Measurements from ENCODE around the gene OR10AG1.

Gene OR10AG1
- 0 reads per million in 2 experiments for total RNA-seq

DNA sequence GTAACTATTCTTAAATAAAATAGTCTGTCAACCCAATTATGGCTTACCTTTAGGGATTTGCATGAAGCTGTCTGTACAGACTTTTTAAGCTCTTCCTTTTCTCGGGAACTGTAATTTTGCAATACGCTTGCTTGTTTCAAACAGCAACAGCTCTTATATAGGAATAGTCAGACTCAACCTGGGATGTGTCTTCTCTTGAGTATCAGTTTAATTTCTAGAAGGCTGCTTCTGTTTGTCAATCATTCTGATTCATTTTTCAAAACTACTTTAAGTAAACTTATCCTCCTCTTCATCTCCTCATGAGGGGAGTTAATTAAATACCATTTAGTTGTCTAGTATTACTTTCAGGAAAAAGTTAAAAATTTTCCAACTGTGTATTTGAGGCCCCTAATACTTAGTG, at the start of gene OR10AG1:
OR10AG1 (minus strand) TSS at position 101 of the 400 bp plus-strand sequence; CDS start at position 63, 38 bp downstream.
- DNase-seq (ENCODE audit: low read depth): no peak

DNA sequence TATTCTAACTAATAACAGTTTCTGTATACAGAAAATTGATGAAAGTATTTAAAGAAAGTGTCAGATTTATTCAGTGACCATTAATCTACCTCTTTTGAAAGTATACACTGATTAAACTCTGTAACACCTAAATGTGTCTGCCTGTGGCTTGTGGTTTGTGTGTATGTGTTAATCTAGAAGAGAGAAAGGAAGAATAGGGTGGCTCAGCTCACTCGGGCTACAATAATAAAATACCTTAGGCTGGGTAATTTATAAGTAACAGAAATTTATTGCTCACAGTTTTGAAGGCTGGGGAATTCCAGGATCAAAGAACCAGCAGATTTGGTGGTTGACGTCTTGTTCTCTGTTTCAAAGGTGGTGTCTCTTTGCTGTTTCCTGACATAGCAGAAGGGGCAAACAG, 44.1 kb upstream of the OR10AG1 start:
- DNase-seq (ENCODE audit: low read depth): no peak

DNA sequence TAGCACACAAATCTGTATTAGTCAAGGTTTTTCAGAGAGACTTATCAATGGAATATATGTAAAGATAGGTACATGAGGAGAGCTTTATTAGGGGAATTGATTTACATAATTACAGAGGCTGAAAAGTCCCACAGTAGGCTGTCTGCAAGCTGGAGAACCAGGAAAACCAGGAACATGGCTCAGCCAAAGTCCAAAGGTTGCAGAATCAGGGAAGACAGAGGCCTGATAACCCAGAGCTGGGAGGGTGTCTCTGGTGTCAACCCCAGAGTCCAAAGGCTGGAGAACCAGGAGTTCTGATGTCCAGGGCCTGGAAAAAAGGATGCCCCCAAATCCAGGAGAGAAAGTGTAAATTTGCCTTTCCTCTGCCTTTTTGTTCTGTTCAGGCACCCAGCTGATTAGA, 41.0 kb upstream of the OR10AG1 start:
- no peak for DNase-seq (ENCODE audit: low read depth)

DNA sequence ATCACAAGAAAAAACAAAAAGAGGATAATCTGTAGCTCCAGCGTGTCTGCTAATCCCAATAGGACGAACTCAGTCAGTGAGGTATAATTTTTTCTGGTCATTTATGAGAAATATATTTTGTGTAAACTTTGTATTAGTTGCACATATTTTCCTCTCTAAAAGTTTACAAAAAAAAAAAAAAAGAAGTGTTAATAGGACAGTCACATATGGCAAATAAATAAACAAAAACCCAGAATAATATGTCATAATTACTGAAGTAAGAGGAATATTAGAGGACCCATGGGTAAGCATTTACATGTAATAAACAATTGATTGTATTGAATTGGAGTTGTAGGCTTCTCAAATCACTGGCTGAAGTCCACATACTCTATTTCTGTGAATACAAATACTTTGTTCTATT, 24.8 kb upstream of the OR10AG1 start, which contains the start of gene OR5F1:
OR5F1 (minus strand) TSS at position 101 of the 400 bp plus-strand sequence; CDS start at position 101, 0 bp downstream.
- DNase-seq (ENCODE audit: low read depth): no peak

DNA sequence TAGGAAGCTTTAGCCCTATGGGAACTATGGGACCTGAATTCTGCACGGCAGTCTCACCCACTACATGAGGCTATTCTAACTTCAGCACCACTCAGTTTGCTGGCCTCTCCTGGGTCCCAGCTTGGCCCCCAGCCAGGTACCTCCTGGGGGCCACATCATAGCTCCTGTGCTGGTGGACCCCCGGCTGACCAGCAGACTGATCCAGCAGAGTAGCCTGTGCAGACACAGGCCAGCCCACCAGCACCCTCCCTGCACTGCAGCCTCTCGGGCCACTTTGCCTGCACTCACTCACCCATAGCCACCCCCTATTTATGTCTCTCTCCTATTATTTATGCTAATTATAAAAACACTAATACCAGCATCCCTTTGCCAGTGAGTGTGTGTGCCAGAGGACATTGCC, 1.2 kb upstream of the OR10AG1 start:
- no peak for DNase-seq (ENCODE audit: low read depth)

GRCh38 chr11:55967914-55968313, 1.8 kb downstream of the OR10AG1 start:
- no peak for DNase-seq (ENCODE audit: low read depth)

DNA sequence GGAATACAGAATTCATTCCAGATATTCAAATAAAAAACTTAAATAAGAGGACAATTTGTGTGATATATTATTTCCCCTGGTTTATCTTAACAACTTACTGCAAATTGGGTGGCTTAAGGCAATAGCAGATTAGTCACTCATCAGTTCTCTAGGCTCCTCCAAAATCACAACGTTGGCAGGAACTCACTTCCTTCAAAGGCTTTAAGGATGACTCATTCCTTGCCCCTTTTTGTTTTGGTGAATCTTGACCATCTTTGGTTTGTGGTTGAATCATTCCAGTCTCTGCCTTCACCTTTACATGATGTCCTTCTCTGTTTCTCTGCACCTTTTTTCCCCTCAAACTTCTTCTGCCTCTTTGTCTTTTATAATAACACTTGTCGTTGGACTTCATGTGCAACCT, 3.4 kb downstream of the OR10AG1 start:
- DNase-seq (ENCODE audit: low read depth): no peak

GRCh38 chr11:55956521-55956920, 13.2 kb downstream of the OR10AG1 start:
- DNase-seq (ENCODE audit: low read depth): no peak

DNA sequence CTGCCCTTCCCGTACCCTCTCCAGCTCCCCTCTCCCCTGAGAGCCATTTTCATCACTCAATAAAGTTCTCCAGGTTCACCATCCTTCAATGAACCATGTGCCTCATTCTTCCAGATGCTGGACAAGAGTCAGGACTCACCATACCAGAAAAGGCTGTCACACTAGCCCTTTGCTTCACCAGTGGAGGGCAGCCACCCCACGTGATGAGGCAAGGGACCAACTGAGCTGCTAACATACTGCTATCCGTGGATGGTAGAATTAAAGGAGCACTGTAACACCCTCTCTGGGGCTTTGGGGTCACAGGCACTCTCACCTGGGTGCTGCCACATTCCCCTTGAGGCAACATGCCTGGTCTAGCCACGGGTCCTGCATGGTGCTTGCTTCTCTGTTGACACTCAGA, 20.4 kb downstream of the OR10AG1 start:
- no peak for DNase-seq (ENCODE audit: low read depth)

DNA sequence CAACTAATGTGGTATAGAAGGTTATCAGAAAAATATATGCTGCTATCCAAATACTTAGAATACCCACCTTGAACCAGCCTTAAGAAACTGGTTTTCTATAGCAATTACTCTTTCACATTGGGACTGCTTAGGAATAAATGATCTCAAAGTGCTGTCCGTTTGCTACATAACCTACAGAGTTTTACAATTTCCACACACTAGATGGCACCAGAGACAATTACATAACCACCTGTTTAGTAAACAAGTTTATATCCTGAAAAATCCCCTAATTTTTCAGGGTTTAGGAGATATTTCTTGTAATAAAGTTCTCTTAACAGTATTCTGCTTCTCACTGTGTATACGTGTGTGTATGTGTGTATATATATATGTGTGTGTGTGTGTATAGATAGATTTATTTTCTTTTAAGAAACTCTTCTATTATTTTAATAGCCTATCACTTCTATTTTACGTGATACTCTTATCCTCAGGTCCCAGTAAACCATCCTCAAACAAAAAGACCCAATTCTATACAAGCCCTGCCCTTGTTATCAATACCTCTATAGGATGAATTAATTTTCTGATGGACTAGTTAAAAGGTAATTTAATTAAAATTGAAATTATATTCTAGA, 26.9 kb downstream of the OR10AG1 start:
- no peak for DNase-seq (ENCODE audit: low read depth)

DNA sequence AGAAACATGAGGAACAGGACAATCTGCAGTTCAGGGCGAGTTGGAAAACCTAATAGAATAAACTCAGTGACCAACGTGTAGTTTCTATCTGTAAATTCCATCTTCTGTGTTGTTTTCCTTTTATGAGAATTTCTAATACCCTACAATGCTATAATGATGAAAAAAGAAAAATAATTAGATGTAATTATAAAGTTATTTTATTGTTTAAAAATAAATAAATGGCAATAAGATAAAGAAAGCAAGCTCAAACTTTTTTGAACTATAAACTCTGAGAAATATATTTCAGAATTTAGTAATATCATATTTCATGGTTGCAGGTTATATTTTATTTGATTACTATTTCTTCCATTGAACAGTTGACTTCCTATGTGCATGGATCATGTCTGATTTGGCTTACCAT, 33.4 kb downstream of the OR10AG1 start, which contains the start of gene OR5I1:
OR5I1 (minus strand) TSS at position 101 of the 400 bp plus-strand sequence; CDS start at position 101, 0 bp downstream.
- no peak for DNase-seq (ENCODE audit: low read depth)

GRCh38 chr11:55920537-55920936, 49.2 kb downstream of the OR10AG1 start:
- no peak for DNase-seq (ENCODE audit: low read depth)
